ENCODE data around the gene UGGT1. TPM values are rescaled to one million over a fixed set of nuclear protein-coding genes. Genes with fewer than 3 reads are reported as not detected.
A peak's percentile ranks its signal among the peaks of the same experiment; 100 is the strongest.

Gene UGGT1
- total RNA-seq, 1 donor from 2014 or later, result 60.3 TPM

DNA sequence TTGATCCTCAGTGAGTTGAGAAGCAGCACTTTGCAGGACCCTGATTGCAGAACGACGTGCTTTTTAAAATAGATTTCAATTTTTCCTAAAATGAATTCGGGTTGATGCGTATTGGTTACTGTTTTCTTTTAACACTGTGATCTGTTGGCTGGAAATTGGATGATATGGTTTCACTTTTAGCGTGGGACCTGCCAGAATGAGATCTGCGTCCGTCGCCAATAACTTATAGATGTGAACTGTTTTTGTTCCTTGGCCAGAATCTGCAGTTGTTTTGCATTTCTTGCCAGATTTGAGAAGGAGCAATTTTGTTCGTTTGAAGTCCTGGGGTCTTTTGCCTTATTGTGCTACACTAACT is 703 bp downstream of the UGGT1 start:
- H3K36me3 Mint-ChIP-seq (ENCODE audit: insufficient read depth), result no peaks in the 10 kb centered on the region
- H3K27me3 Mint-ChIP-seq, result no peaks in the 10 kb centered on the region
- TF ChIP-seq CTCF (IDR thresholded peaks at IDR 0.05; ENCODE audit: unreplicated experiment), result no peak
- DNase-seq (ENCODE audit: low spot score, unreplicated experiment), result no peak
- peak overlapping the region; percentile 91 for H3K4me3 Mint-ChIP-seq (ENCODE audit: low read depth)
- no peaks in the 10 kb centered on the region for H3K9me3 Mint-ChIP-seq (ENCODE audit: low read depth)
- H3K4me1 Mint-ChIP-seq (ENCODE audit: low read depth), result peaks cover 11% of the 10 kb centered on the region
- peak overlapping the region; percentile 97 for H3K27ac Mint-ChIP-seq

GRCh38 chr2:128092656-128093055 is 1.7 kb downstream of the UGGT1 start:
- H3K4me3 Mint-ChIP-seq (ENCODE audit: low read depth), result peak overlapping the region; percentile 50
- no peak overlapping the region for H3K27ac Mint-ChIP-seq
- no peak for DNase-seq (ENCODE audit: low spot score, unreplicated experiment)
- H3K27me3 Mint-ChIP-seq, result no peaks in the 10 kb centered on the region
- no peaks in the 10 kb centered on the region for H3K36me3 Mint-ChIP-seq (ENCODE audit: insufficient read depth)
- H3K4me1 Mint-ChIP-seq (ENCODE audit: low read depth), result peaks cover 11% of the 10 kb centered on the region
- TF ChIP-seq CTCF (IDR thresholded peaks at IDR 0.05; ENCODE audit: unreplicated experiment), result no peak
- no peaks in the 10 kb centered on the region for H3K9me3 Mint-ChIP-seq (ENCODE audit: low read depth)

DNA sequence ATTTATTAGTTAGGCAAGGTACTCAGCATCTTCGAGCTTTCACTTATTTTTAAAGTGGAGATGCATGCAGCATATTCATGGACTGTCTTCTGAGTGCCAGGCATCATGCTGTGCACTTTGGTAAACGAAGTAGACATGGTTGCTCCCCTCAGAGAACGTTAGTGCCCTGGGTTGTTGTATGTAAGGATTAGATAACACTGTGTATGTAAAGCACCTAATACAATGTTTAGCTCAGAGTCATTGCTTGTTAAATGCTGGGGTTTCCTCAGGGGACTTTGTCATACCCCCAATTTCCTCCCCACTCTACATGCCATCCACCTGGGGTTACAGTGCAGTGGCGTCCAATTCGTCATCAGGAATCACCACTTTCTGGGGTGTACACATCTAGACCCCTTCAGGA is 2.8 kb downstream of the UGGT1 start:
- no peak for DNase-seq (ENCODE audit: low spot score, unreplicated experiment)
- no peak for TF ChIP-seq CTCF (IDR thresholded peaks at IDR 0.05; ENCODE audit: unreplicated experiment)
- Mint-ChIP-seq H3K4me3 (ENCODE audit: low read depth) (no peak overlapping the region), H3K4me1 (ENCODE audit: low read depth) (peaks cover 11% of the 10 kb centered on the region), H3K27me3 (no peaks in the 10 kb centered on the region), H3K36me3 (ENCODE audit: insufficient read depth) (no peaks in the 10 kb centered on the region), H3K27ac (no peak overlapping the region), H3K9me3 (ENCODE audit: low read depth) (no peaks in the 10 kb centered on the region)

GRCh38 chr2:128095201-128095600 is 4.2 kb downstream of the UGGT1 start:
- Mint-ChIP-seq H3K9me3 (ENCODE audit: low read depth) (no peaks in the 10 kb centered on the region), H3K27me3 (no peaks in the 10 kb centered on the region), H3K4me3 (ENCODE audit: low read depth) (no peak overlapping the region), H3K36me3 (ENCODE audit: insufficient read depth) (no peaks in the 10 kb centered on the region), H3K4me1 (ENCODE audit: low read depth) (peaks cover 9% of the 10 kb centered on the region), H3K27ac (no peak overlapping the region)
- no peak for DNase-seq (ENCODE audit: low spot score, unreplicated experiment)
- TF ChIP-seq CTCF (IDR thresholded peaks at IDR 0.05; ENCODE audit: unreplicated experiment), result no peak

- H3K4me3 Mint-ChIP-seq (ENCODE audit: low read depth), result no peak overlapping the region
- H3K9me3 Mint-ChIP-seq (ENCODE audit: low read depth), result no peaks in the 10 kb centered on the region
- H3K36me3 Mint-ChIP-seq (ENCODE audit: insufficient read depth), result peaks cover 6% of the 10 kb centered on the region
- TF ChIP-seq CTCF (IDR thresholded peaks at IDR 0.05; ENCODE audit: unreplicated experiment), result no peak
- no peaks in the 10 kb centered on the region for H3K27me3 Mint-ChIP-seq
- H3K4me1 Mint-ChIP-seq (ENCODE audit: low read depth), result no peaks in the 10 kb centered on the region
- no peak for DNase-seq (ENCODE audit: low spot score, unreplicated experiment)
- H3K27ac Mint-ChIP-seq, result no peak overlapping the region
Observed at GRCh38 chr2:128103407-128103806, 12.4 kb downstream of the UGGT1 start.
